GM12878 (cell line): ENCODE results near the gene RABGEF1. TPM values are rescaled to one million over a fixed set of nuclear protein-coding genes. Genes with fewer than 3 reads are reported as not detected.

Source experiments
- ATAC-seq: fragments of 200-7000 bp; cut with Tn5 transposase; 3 replicates; pipeline ENCODE4 v1.9.1; 2020; ENCODE audit warnings: mild to moderate bottlenecking, moderate library complexity
- BruUV-seq: library from RNA; stranded (reverse); fragments of 400-500 nt; replicated peaks from 2 replicates; lab custom pipeline; 2021; lab: Mats Ljungman, UMichigan
- CTCF ChIA-PET: fragments of 300-600 bp; sonication (Branson Sonifier 250); formaldehyde crosslinking; extraction: SDS; loops from one replicate; lab custom pipeline; 2021; ENCODE audit warnings: inconsistent platforms; lab: Yijun Ruan, JAX
- POLR2A ChIA-PET: fragments of 350-600 bp; formaldehyde crosslinking; extraction: SDS; loops from one replicate; lab custom pipeline; 2021; ENCODE audit warnings: inconsistent platforms; lab: Charles Lee
- RAD21 ChIA-PET: fragments of 300-600 bp; sonication (Branson Sonifier 250); formaldehyde crosslinking; loops from one replicate; lab custom pipeline; 2023; ENCODE audit warnings: antibody characterized with exemption; ENCODE audit not compliant: unreplicated experiment; lab: Charles Lee
- SMC1A ChIA-PET: fragments of 300-600 bp; sonication (Branson Sonifier 250); formaldehyde crosslinking; loops from one replicate; lab custom pipeline; 2023; ENCODE audit not compliant: unreplicated experiment, uncharacterized antibody; lab: Charles Lee
- DNase-seq: peaks from one replicate; pipeline ENCODE4 v3.0.0-alpha.2; 2011; ENCODE audit warnings: low read depth, low spot score
- FAIRE-seq: peaks from 3 replicates; lab custom pipeline; 2011; peaks lifted over from hg19 to GRCh38; lab: Jason Lieb, UNC
- H2AFZ ChIP-seq: 2 replicates; pipeline ENCODE4 v1.6.0; 2011; ENCODE audit warnings: low read depth, low read length, control low read depth; ENCODE audit not compliant: control insufficient read depth
- H3K27ac ChIP-seq: 2 replicates; pipeline ENCODE4 v1.5.1; 2011; ENCODE audit warnings: control low read depth; ENCODE audit not compliant: control insufficient read depth, insufficient read depth
- H3K27me3 ChIP-seq, 2 experiments: replicated peaks in 1 of 2; 2 replicates each; pipeline versions ENCODE4 v1.6.0 to v1.6.1; 2011; ENCODE audit warnings: low read length in 1 of 2; ENCODE audit not compliant: control insufficient read depth in 2 of 2, insufficient read depth in 2 of 2
- H3K36me3 ChIP-seq, 2 experiments: 2 replicates each; pipeline ENCODE4 v1.5.1; 2011; ENCODE audit warnings: low read length in 1 of 2; ENCODE audit not compliant: control insufficient read depth in 2 of 2, insufficient read depth in 2 of 2
- H3K4me1 ChIP-seq: 2 replicates; pipeline ENCODE4 v1.6.1; 2011; ENCODE audit warnings: mild to moderate bottlenecking, low read length, moderate library complexity, mixed read lengths; ENCODE audit not compliant: control insufficient read depth, insufficient read depth
- H3K4me2 ChIP-seq: 2 replicates; pipeline ENCODE4 v1.6.0; 2011; ENCODE audit warnings: control low read depth; ENCODE audit not compliant: control insufficient read depth, insufficient read depth
- H3K4me3 ChIP-seq: fragments of 200-600 bp; sonication (generic); 2 replicates; pipeline ENCODE4 v1.5.1; 2016
- H3K79me2 ChIP-seq: 2 replicates; pipeline ENCODE4 v1.6.0; 2011; ENCODE audit warnings: low read length; ENCODE audit not compliant: control insufficient read depth, insufficient read depth
- H3K9ac ChIP-seq: 2 replicates; pipeline ENCODE4 v1.8.0; 2011; ENCODE audit warnings: low read length, control low read depth, mixed read lengths; ENCODE audit not compliant: control insufficient read depth, insufficient read depth
- H3K9me3 ChIP-seq: replicated peaks from 3 replicates; pipeline ENCODE4 v1.5.1; 2011; ENCODE audit warnings: mild to moderate bottlenecking, low read length; ENCODE audit not compliant: control insufficient read depth, insufficient read depth
- H4K20me1 ChIP-seq: 2 replicates; pipeline ENCODE4 v1.6.0; 2011; ENCODE audit not compliant: control insufficient read depth, insufficient read depth
- CHD2 ChIP-seq: IDR thresholded peaks from 2 replicates; pipeline ENCODE4 v1.6.1; 2011; ENCODE audit warnings: low read depth, low read length, improper control_type of control experiment, borderline replicate concordance
- E2F8 ChIP-seq: fragments of 450-650 bp; IDR thresholded peaks from 2 replicates; pipeline ENCODE4 v1.6.1; 2018; ENCODE audit warnings: mild to moderate bottlenecking, low read depth, moderate library complexity; ENCODE audit not compliant: partially characterized antibody
- E4F1 ChIP-seq: fragments of 450-650 bp; IDR thresholded peaks from 2 replicates; pipeline ENCODE4 v1.6.1; 2018; ENCODE audit warnings: borderline replicate concordance, mild to moderate bottlenecking; ENCODE audit not compliant: partially characterized antibody
- GABPA ChIP-seq: IDR thresholded peaks from 2 replicates; pipeline ENCODE4 v1.6.1; 2014; ENCODE audit warnings: antibody characterized with exemption, low read depth, mild to moderate bottlenecking, inconsistent platforms
- MTA3 ChIP-seq: IDR thresholded peaks from 2 replicates; pipeline ENCODE4 v1.6.1; 2012; ENCODE audit warnings: low read length, inconsistent platforms, borderline replicate concordance
- NR2C1 ChIP-seq: fragments of 450-650 bp; IDR thresholded peaks from 2 replicates; pipeline ENCODE4 v1.6.1; 2017; ENCODE audit warnings: antibody characterized with exemption, mild to moderate bottlenecking, moderate library complexity
- POLR2AphosphoS2 ChIP-seq: IDR thresholded peaks from 2 replicates; pipeline ENCODE4 v1.6.1; 2011; ENCODE audit warnings: low read depth, mild to moderate bottlenecking, low read length, improper control_type of control experiment, moderate library complexity
- RCOR1 ChIP-seq: conservative IDR thresholded peaks from 2 replicates; pipeline ENCODE4 v1.6.1; 2012; ENCODE audit warnings: low read depth, low read length, improper control_type of control experiment
- TCF12 ChIP-seq: IDR thresholded peaks from 2 replicates; pipeline ENCODE4 v1.6.1; 2011; ENCODE audit warnings: low read depth, mild to moderate bottlenecking, low read length
- YY1 ChIP-seq: IDR thresholded peaks from 2 replicates; pipeline ENCODE4 v1.6.1; 2011; ENCODE audit warnings: low read depth, mild to moderate bottlenecking, low read length
- WGBS: methylation state at CpG from one replicate; pipeline ENCODE4 v1.1.6; 2016; ENCODE audit warnings: low lambda C conversion rate; ENCODE audit not compliant: insufficient replicate concordance, insufficient coverage; ENCODE audit errors: missing lambda C conversion rate; 5-methylcytosine and 5-hydroxymethylcytosine counted together
- in situ Hi-C: fragments of 300-500 bp; cut with MboI; formaldehyde crosslinking; loops from 9 replicates; pipeline ENCODE4 v1.14.3; 2018; ENCODE audit warnings: mixed read lengths
- intact Hi-C: fragments of 100-400 bp; cut with micrococcal nuclease; formaldehyde crosslinking; loops from one replicate; pipeline ENCODE4 v1.14.2; 2022; ENCODE audit not compliant: unreplicated experiment
- polyA plus RNA-seq, 11 experiments: library from polyadenylated mRNA; depleted of rRNA in 4 of 11; unstranded in 6 of 11; stranded (reverse) in 5 of 11; fragments of >200 nt; fragmentation: Nextera tagmentation in 4 of 11; fragmentation: Illumina TruSeq in 1 of 11; extraction: Ambion mirVana in 4 of 11; extraction: Trizol in 1 of 11; gene quantifications; 1 replicate in 1 of 11; 2 replicates in 10 of 11; pipeline versions ENCODE4 v1.2.1 to v1.2.3, GENCODE V29; 2011 to 2016; ENCODE audit warnings: inconsistent platforms in 2 of 11, missing spikeins in 2 of 11, low read depth in 1 of 11
- total RNA-seq, 4 experiments: library from RNA; depleted of rRNA in 3 of 4; stranded (reverse); fragments of >200 nt in 3 of 4; fragmentation: Illumina TruSeq in 1 of 4; extraction: Trizol in 1 of 4; gene quantifications; 2 replicates each; pipeline versions ENCODE4 v1.2.1 to v1.2.3, GENCODE V29; 2013 to 2021

Gene RABGEF1
- total and polyA plus RNA-seq, 10 of the 15 experiments (the other 5 are each of a cell fraction or from before 2014, with no cell fraction given), result 10.2 to 36.4 (median 26.1) TPM

GRCh38 chr7:66790725-66791124 lies 50.2 kb downstream of the RABGEF1 start:
- ChIA-PET SMC1A (interaction anchor here (0.6 to 1.1 kb wide), 2 partner anchors 25 to 760 kb away, joined by 3 read pairs; no protein-coding TSS in a partner anchor), CTCF (no interaction called here), POLR2A (no interaction called here), RAD21 (no interaction called here)
- no peak overlapping the region for H3K27ac ChIP-seq
- WGBS, result 98% methylated on average over 3 of the region's 3 CpGs
- no peaks in the 10 kb centered on the region for H3K27me3 ChIP-seq
- no peak overlapping the region for H2AFZ ChIP-seq
- H3K9ac ChIP-seq, result no peak overlapping the region
- no peaks in the 10 kb centered on the region for H4K20me1 ChIP-seq
- ATAC-seq (no peak), FAIRE-seq (no peak), DNase-seq (no peak)
- H3K36me3 ChIP-seq, result peaks cover 5 to 23% of the 10 kb centered on the region in 2 experiments
- BruUV-seq, result no TSS peak
- no peak overlapping the region for H3K4me3 ChIP-seq
- no peaks in the 10 kb centered on the region for H3K4me1 ChIP-seq
- no peak for TF ChIP-seq RCOR1
- no peak for TF ChIP-seq TCF12
- TF ChIP-seq CHD2, result no peak
- TF ChIP-seq NR2C1, result no peak
- TF ChIP-seq MTA3, result no peak
- TF ChIP-seq E2F8, result no peak
- no peak for TF ChIP-seq POLR2AphosphoS2
- no peak for TF ChIP-seq GABPA
- no peak for TF ChIP-seq E4F1
- TF ChIP-seq YY1, result no peak
- H3K79me2 ChIP-seq, result no peaks in the 10 kb centered on the region
- no peaks in the 10 kb centered on the region for H3K9me3 ChIP-seq
- intact Hi-C loops, result no loop called here
- in situ Hi-C loops, result no loop called here
- H3K4me2 ChIP-seq, result no peak overlapping the region
